Fibroblast of the aortic adventitia (primary cell): Measurements from ENCODE around the gene MRGPRF. TPM values are rescaled to one million over a fixed set of nuclear protein-coding genes. Genes with fewer than 3 reads are reported as not detected.

Experiments used
- DNase-seq: peaks from one replicate; pipeline ENCODE4 v3.0.0-alpha.2; 2010; ENCODE audit warnings: low read depth
- H3K4me3 ChIP-seq: 2 replicates; pipeline ENCODE4 v1.5.1; 2011; ENCODE audit warnings: low read depth, mild to moderate bottlenecking, control low read depth, low read length, moderate library complexity
- CTCF ChIP-seq: IDR thresholded peaks from 2 replicates; pipeline ENCODE4 v1.5.1; 2011; ENCODE audit warnings: mild to moderate bottlenecking, low read length, control low read depth, inconsistent platforms; ENCODE audit not compliant: insufficient read depth
- total RNA-seq: library from RNA; depleted of rRNA; stranded (reverse); fragments of >200 nt; gene quantifications from 2 replicates; pipeline ENCODE4 v1.2.3, GENCODE V29; 2012; ENCODE audit warnings: low replicate concordance

The MRGPRF gene
- total RNA-seq, 1 donor, result 41.8 TPM

GRCh38 chr11:69053546-69054396 lies 40.7 kb upstream of the MRGPRF start:
- no peak for DNase-seq
- TF ChIP-seq CTCF, result no peak
- no peak overlapping the region for H3K4me3 ChIP-seq

- DNase-seq, result no peak
- no peak overlapping the region for H3K4me3 ChIP-seq
- TF ChIP-seq CTCF, result no peak
Measured at GRCh38 chr11:69053169-69053477, 40.1 kb upstream of the MRGPRF start.

GRCh38 chr11:69052343-69053168 lies 39.5 kb upstream of the MRGPRF start:
- DNase-seq, result no peak
- H3K4me3 ChIP-seq, result no peak overlapping the region
- no peak for TF ChIP-seq CTCF

GRCh38 chr11:69051381-69052342 lies 38.6 kb upstream of the MRGPRF start:
- DNase-seq, result no peak
- H3K4me3 ChIP-seq, result no peak overlapping the region
- TF ChIP-seq CTCF, result no peak

- no peak for TF ChIP-seq CTCF
- no peak overlapping the region for H3K4me3 ChIP-seq
- no peak for DNase-seq
Measured at GRCh38 chr11:69050592-69051380, 37.7 kb upstream of the MRGPRF start.

GRCh38 chr11:69049490-69049867 lies 36.4 kb upstream of the MRGPRF start:
- no peak for DNase-seq
- peak overlapping the region; percentile 82 for H3K4me3 ChIP-seq
- TF ChIP-seq CTCF, result no peak
